DMS79 (cell line): Measurements from ENCODE around the gene CLDN22.
A peak's percentile ranks its signal among the peaks of the same experiment; 100 is the strongest.

ENCODE experiments used
- DNase-seq: peaks from one replicate; lab custom pipeline; 2025; lab: John Stamatoyannopoulos, UW

CLDN22 gene

DNA sequence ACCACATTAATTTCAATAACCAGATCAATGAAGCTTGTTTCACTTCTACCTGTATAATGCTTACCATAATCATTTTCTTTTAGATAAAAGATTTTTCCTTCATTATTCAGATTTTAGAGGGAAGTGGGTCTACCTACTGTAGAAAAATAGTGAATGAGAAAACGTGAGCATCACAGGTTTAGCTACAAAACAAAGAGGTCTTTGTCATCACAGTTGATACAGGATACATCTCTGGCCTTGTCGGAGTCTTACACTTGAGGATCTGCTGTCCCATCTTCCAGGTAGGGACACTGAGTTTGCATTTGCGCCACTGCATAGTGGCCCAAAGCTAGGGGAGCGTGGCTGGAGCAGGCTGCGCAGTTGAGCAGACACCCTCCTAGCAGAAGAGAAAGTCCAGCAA is 1.4 kb upstream of the CLDN22 start:
- DNase-seq = no peak

DNA sequence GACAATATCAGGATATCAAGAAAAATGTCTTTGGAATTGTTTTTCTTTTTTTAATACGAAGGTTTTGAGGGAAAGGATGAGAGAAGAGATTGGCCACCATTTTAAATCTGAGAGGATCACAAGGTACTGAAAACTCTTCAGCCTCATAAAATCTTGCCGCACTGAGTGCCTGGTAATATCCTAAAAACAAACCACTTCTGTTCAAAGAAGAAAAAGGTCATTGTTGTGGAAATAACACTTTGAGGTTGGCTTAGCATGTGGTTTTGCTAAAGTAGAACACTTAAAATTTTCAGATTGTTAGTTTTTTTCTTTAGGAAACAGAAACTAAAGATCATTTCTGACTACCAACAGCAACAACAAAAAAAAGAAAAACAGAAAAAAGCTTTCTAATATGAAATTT is 1.0 kb upstream of the CLDN22 start:
- peak; percentile 44 for DNase-seq

DNA sequence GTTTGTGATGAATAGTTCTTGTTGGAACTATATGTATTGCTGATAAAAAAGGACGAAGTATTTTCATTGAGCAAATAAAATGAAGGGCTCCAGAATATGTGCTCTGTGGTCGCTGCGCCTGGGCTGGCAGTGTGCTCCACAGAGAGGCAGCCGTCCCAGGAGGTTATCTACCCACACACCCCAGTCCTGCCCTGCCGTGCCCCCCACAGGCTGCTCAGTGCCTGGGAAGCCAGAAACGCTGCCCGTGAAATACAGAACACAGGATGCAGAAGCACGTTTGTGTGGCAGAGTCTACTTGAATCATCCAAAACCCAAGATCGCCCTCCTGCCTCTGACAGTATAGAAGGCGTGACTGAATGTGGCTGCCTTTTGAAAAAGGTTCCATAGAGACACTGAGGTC is 1.4 kb downstream of the CLDN22 start:
- DNase-seq = no peak

GRCh38 chr4:183314806-183315205 is 5.3 kb downstream of the CLDN22 start:
- DNase-seq = no peak

- DNase-seq = no peak
These were observed 5.7 kb downstream of the CLDN22 start for GRCh38 chr4:183314336-183314735.

- DNase-seq = no peak
These were observed 7.2 kb downstream of the CLDN22 start for GRCh38 chr4:183312841-183313240.

DNA sequence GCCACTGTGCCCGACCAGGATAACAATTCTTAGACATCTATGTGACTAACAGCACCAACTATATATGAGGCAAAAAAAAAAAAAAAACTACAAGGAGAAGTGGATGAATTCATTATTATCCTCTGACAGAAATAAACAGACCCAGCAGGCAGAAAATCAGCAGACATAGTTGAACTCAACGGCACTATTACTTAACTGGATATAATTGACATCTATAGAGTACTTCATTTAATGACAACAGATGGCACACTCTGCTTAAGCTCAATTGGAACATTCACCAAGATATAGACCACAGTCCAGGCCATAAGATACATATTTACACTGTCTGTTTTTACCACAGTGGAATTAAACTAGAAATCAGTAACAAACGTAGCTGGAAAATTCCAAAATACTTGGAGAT is 13.3 kb downstream of the CLDN22 start:
- no peak for DNase-seq

- DNase-seq = no peak
These were observed 15.5 kb downstream of the CLDN22 start for GRCh38 chr4:183304538-183304937.

DNA sequence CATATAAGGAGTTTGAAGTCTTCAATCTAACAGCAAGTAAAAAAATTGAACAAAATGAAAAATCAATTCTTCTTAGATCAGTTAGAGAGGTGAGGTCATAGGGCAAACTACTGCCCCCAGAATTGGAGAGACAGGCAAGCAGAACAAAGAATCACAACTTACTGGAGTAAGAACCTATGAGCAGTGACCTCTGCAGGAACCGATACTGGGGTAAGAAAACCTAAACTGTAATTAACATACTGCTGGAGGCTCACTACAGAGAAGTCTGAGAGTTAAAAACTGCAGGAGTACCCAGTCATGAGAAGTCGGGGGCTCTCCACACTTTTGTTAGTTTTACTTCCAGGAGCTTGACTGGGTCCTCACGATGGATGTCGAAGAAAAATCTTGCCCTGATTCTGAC is 16.0 kb downstream of the CLDN22 start:
- no peak for DNase-seq

DNA sequence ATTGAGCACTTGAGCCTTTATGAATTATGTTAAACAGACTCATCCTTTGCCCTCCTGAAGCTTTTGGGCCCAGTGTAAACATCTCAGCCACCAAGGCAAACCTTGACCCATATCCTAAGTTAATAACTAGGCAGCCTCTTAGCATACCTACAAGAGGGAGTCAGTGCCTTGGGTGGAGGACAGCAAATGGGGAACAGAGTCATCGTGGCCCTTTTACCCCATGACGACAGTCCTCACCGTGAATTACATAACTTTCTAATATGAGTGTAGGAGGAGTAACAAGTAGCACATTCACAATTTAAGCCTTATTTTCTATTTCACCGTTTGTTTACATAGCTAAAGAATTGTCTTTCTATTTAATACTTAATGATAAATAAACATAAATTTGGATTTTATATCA is 16.8 kb downstream of the CLDN22 start:
- DNase-seq = no peak

DNA sequence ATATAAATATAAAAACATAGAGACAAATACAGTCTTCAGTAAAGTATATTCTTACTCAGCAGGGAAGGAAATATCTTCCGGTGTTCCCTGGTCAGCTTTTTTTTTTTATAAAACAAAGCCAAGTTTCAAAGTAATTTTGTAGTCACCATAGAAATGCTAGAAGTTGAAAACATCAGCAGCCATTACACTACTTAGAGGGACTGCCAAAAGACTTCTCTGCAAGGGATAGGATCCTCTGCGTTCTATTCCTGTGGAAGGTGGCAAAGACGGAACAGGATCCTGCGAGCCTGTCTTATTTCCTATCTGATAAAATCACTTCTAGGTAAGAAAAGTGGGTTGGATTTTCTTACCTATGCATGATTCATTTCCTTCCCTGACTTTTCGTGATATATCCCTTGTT is 19.4 kb downstream of the CLDN22 start:
- DNase-seq = no peak

- DNase-seq = no peak
These were observed 20.0 kb downstream of the CLDN22 start for GRCh38 chr4:183300070-183300469.

DNA sequence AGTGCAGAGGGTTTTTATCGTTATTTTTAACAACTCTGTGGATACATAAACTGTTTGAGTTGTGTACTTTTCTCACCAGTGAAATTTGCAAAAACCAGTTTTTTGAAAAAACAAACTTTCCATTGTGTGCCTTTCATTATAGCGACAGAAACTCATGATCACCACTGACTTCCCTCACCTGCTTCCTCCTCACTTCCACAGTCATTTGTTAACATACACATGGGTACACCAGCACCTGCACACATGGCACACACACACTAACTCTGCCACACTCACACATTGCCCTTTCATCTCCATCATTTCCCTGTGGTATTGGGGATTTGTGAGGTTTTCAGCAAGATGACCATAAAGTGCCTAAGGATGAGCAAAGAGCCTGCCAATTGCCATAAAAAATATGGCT is 20.6 kb downstream of the CLDN22 start:
- DNase-seq = no peak

DNA sequence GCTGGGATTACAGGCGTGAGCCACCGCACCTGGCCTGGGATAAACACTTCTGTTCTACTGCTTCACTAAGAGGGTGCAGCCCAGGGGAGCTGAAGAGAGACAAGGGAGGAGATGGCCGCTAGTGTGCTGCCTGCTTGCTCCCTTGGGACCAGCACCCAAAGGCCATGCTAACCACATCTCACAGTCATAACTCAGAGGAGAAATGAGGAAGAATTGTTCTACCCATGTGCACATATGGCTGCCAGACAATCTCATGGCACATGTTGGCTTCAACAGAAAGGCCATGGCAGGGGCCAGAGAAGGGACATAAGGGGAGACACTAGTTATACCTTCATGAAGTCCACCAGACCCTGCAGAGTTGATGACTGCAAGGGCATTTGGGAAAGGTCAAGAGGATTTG is 22.4 kb downstream of the CLDN22 start:
- DNase-seq = no peak

GRCh38 chr4:183295711-183296110 is 24.4 kb downstream of the CLDN22 start:
- DNase-seq = no peak

GRCh38 chr4:183291070-183291469 is 29.0 kb downstream of the CLDN22 start:
- no peak for DNase-seq

- no peak for DNase-seq
These were observed 30.4 kb downstream of the CLDN22 start for GRCh38 chr4:183289688-183290087.

- DNase-seq = no peak
These were observed 31.1 kb downstream of the CLDN22 start for GRCh38 chr4:183288955-183289354.

- no peak for DNase-seq
These were observed 32.4 kb downstream of the CLDN22 start for GRCh38 chr4:183287677-183288076.

DNA sequence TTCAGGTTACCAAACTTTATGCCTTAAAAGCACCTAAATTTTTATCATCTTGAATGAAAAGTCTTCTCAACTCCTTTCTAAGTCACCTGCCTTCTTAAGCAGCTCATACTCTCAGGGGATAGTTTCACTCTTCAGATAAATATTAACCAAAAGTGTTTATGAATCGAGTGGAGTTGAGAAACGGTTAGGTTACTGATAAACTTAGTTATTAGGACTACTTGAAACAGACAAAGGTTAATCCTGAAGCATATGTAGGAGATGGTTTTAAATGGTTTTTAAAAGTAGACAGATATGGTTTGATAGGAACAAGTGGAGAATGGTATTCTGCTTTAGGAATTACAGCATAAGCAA is 32.8 kb downstream of the CLDN22 start:
- no peak for DNase-seq

DNA sequence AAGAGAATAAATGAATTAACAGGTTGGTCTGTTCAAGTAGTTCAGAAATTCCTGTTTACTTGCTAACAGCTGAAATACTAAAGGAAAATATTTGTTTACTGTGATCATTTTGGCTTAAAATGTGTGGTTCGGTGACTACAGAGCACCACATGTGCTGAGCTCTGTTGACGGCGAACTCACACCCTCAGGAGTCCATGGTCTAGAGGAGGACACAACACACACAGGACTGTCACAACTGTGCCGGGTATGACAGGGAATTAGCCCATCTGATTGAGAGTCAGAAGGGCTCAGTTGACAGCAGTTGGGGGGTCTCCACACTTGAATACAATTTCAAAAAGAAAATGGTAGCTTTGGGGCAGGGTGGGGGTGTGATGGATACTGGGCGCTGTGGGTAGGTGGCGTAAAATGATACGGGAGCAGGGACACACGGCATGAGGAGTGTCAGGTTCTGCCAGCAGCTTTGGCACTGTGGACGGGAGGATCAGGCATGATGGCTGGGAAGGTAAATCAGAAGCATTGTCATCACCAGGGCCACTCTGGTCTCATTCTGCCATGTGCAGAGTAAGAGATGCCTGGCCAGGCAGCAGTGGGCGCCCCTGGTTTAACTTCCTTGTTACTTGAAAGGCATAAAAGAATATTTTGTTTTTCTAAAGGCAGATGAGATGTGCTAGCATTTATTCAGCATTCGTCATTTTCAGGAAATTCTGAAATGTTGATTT is 33.3 kb downstream of the CLDN22 start:
- DNase-seq = no peak

GRCh38 chr4:183285886-183286285 is 34.2 kb downstream of the CLDN22 start:
- no peak for DNase-seq

- no peak for DNase-seq
These were observed 35.1 kb downstream of the CLDN22 start for GRCh38 chr4:183284965-183285364.

- DNase-seq = peak; percentile 43
These were observed 35.8 kb downstream of the CLDN22 start for GRCh38 chr4:183284258-183284785.
